CD4-positive, alpha-beta T cell (primary cell): ENCODE results near the gene HNRNPC. TPM values are rescaled to one million over a fixed set of nuclear protein-coding genes. Genes with fewer than 3 reads are reported as not detected.
"Not testable (repeated sequence)": the region's sequence is repeated elsewhere in the genome, so short reads cannot be mapped to it uniquely, and the experiment has no call there.

Experiments used
- ATAC-seq: fragments of 200-7000 bp; cut with Tn5 transposase; one replicate; pipeline ENCODE4 v1.10.0; 2022; ENCODE audit warnings: mild to moderate bottlenecking; ENCODE audit not compliant: poor library complexity
- CTCF ChIA-PET: fragments of 350-600 bp; sonication (Branson Sonifier 250); formaldehyde crosslinking; loops from one replicate; lab custom pipeline; 2021; ENCODE audit warnings: antibody characterized with exemption, inconsistent platforms; lab: Charles Lee
- POLR2A ChIA-PET: fragments of 350-600 bp; sonication (Branson Sonifier 250); formaldehyde crosslinking; loops from one replicate; lab custom pipeline; 2021; ENCODE audit warnings: antibody characterized with exemption, inconsistent platforms; lab: Charles Lee
- DNase-seq, 14 experiments: peaks; one replicate each; pipeline ENCODE4 v3.0.0-alpha.2; 2013 to 2020; ENCODE audit warnings: mixed read lengths in 2 of 14
- H3K27ac ChIP-seq, 2 donors: one replicate each; pipeline versions ENCODE4 v1.5.1 to v1.7.0; 2013; ENCODE audit warnings: low read length in 2 of 2, low read depth in 1 of 2, mild to moderate bottlenecking in 1 of 2
- H3K27me3 ChIP-seq, 2 experiments: 1 replicate in 1 of 2; 2 replicates in 1 of 2; pipeline versions ENCODE4 v1.6.1 to v1.7.0; 2013; ENCODE audit warnings: low read length in 2 of 2, control low read depth in 1 of 2, mild to moderate bottlenecking in 1 of 2, moderate library complexity in 1 of 2; ENCODE audit not compliant: insufficient read depth in 2 of 2, control insufficient read depth in 1 of 2
- H3K36me3 ChIP-seq: one replicate; pipeline ENCODE4 v1.6.1; 2013; ENCODE audit warnings: low read length, control low read depth; ENCODE audit not compliant: insufficient read depth
- H3K4me1 ChIP-seq: one replicate; pipeline ENCODE4 v1.6.1; 2013; ENCODE audit warnings: low read length, control low read depth; ENCODE audit not compliant: insufficient read depth
- H3K4me3 ChIP-seq: one replicate; pipeline ENCODE4 v1.5.1; 2013; ENCODE audit warnings: mild to moderate bottlenecking, low read length, moderate library complexity
- H3K9me3 ChIP-seq, 2 experiments: 1 replicate in 1 of 2; 2 replicates in 1 of 2; pipeline versions ENCODE4 v1.6.1 to v1.7.0; 2013; ENCODE audit warnings: low read length in 2 of 2, mild to moderate bottlenecking in 2 of 2, control low read depth in 1 of 2, moderate library complexity in 1 of 2; ENCODE audit not compliant: control insufficient read depth in 1 of 2, insufficient read depth in 1 of 2
- H3K27ac Mint-ChIP-seq: one replicate; pipeline ENCODE4 v1.8.0; 2020; ENCODE audit warnings: mixed read lengths
- H3K27me3 Mint-ChIP-seq: one replicate; pipeline ENCODE4 v1.8.0; 2021; ENCODE audit warnings: mixed read lengths
- H3K36me3 Mint-ChIP-seq: one replicate; pipeline ENCODE4 v1.8.0; 2021; ENCODE audit warnings: low read depth, mixed read lengths
- H3K4me1 Mint-ChIP-seq: one replicate; pipeline ENCODE4 v1.8.0; 2021; ENCODE audit warnings: low read depth, mixed read lengths
- H3K4me3 Mint-ChIP-seq: one replicate; pipeline ENCODE4 v1.8.0; 2020; ENCODE audit warnings: mild to moderate bottlenecking, mixed read lengths
- H3K9me3 Mint-ChIP-seq: one replicate; pipeline ENCODE4 v1.8.0; 2020; ENCODE audit warnings: mixed read lengths
- intact Hi-C, 2 experiments: fragments of 100-400 bp; cut with DNase I in 1 of 2; cut with micrococcal nuclease in 1 of 2; formaldehyde crosslinking; loops; one replicate each; pipeline versions ENCODE4 v1.15.1 to v1.9.0; 2023 to 2025; cut with DNase I, micrococcal nuclease
- total RNA-seq, 174 experiments: library from RNA in 2 of 174; stranded (reverse) in 2 of 174; gene quantifications; one replicate each; pipeline ENCODE4 v1.2.3 and lab custom pipeline; 2021 to 2026
- TF ChIP-seq, protein P1 (sequence below): fragments of 200-600 bp; IDR thresholded peaks from one replicate; pipeline ENCODE4 v1.8.0; 2022; ENCODE audit warnings: antibody characterized with exemption, mild to moderate bottlenecking

Gene HNRNPC
- total RNA-seq, 2 experiments from 2014 or later = 507 to 528 TPM

DNA sequence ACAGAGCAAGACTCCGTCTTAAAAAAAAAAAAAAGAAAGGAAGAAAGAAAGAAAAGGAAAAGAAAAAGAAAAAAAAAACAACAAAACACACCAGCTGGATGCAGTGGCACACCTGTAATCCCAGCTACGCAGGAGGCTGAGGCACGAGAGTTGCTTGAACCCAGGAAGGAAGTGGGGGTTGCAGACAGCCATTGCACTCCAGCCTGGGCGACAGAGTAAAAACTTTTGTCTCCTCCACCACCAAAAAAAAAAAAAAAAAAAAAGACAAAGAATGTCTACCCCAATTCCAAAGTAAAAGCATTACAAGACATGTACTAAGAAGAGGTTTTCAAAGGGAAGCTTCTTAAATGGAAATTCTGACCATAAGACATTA, 53.4 kb downstream of the HNRNPC start:
- H3K4me1 ChIP-seq = peaks cover 34% of the 10 kb centered on the region
- no peaks in the 10 kb centered on the region for H3K9me3 ChIP-seq
- H3K9me3 Mint-ChIP-seq = no peaks in the 10 kb centered on the region
- no peak overlapping the region for H3K4me3 ChIP-seq
- ATAC-seq (peak; percentile 64), DNase-seq (peak in 9 of 14 experiments; percentile 15 to 59 (median 40))
- TF ChIP-seq, protein P1, sequence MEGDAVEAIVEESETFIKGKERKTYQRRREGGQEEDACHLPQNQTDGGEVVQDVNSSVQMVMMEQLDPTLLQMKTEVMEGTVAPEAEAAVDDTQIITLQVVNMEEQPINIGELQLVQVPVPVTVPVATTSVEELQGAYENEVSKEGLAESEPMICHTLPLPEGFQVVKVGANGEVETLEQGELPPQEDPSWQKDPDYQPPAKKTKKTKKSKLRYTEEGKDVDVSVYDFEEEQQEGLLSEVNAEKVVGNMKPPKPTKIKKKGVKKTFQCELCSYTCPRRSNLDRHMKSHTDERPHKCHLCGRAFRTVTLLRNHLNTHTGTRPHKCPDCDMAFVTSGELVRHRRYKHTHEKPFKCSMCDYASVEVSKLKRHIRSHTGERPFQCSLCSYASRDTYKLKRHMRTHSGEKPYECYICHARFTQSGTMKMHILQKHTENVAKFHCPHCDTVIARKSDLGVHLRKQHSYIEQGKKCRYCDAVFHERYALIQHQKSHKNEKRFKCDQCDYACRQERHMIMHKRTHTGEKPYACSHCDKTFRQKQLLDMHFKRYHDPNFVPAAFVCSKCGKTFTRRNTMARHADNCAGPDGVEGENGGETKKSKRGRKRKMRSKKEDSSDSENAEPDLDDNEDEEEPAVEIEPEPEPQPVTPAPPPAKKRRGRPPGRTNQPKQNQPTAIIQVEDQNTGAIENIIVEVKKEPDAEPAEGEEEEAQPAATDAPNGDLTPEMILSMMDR = no peak
- POLR2A ChIA-PET = interaction anchor here (1.2 to 2.1 kb wide), 7 partner anchors 13 to 261 kb away, joined by 3 to 8 read pairs (median 5); partner anchors contain the start of genes RAB2B and TOX4
- peak overlapping the region; percentile 82 for H3K27ac Mint-ChIP-seq
- CTCF ChIA-PET = interaction anchor here (0.7 to 2.8 kb wide), 3 partner anchors 11 to 50 kb away, joined by 3 to 6 read pairs (median 4); no protein-coding TSS in a partner anchor
- H3K36me3 ChIP-seq = peaks cover 87% of the 10 kb centered on the region
- no peaks in the 10 kb centered on the region for H3K27me3 ChIP-seq
- H3K4me1 Mint-ChIP-seq = peaks cover 81% of the 10 kb centered on the region
- H3K36me3 Mint-ChIP-seq = peaks cover 98% of the 10 kb centered on the region
- H3K27me3 Mint-ChIP-seq = no peaks in the 10 kb centered on the region
- peak overlapping the region; percentile 66 for H3K4me3 Mint-ChIP-seq
- intact Hi-C loops = loop anchor here in 1 of 2 experiments (10.0 kb wide), 1 partner anchor 49 kb away; the partner anchor contains the start of gene HNRNPC
- peak overlapping the region; percentile 14 to 32 for H3K27ac ChIP-seq

DNA sequence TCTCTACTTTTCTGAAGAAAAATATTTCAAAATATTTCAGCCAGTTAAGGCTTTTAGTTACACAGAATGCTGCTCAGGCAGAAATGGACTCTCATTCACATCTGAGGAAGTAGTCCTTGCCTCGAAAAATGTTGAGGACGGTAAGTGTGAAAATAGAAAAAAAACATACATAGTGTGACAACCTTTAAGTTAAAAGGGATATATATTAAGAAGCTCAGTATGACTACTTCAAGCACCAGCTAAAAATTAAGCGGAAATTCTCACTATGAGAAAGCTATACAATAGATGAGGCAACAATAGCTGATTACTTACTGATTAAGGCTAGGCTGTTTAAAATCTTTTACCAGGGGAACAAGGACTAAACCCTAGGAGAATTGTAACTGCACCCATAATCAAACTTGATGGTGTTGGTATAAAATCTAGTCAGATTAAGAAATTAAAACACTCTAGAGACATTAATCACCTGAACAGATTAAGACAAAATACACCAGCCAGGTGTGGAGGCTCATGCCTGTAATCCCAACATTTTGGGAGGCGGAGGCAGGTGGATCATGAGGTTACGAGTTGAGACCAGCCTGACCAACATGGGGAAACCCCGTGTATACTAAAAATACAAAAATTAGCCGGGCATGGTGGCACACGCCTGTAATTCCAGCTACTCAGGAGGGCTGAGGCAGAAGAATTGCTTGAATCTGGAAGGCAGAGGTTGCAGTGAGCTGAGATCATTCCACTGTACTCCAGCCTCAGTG, 53.9 kb downstream of the HNRNPC start:
- H3K36me3 Mint-ChIP-seq = peaks cover 95% of the 10 kb centered on the region
- peaks cover 76% of the 10 kb centered on the region for H3K4me1 Mint-ChIP-seq
- ChIA-PET CTCF (interaction anchor here (0.7 to 2.8 kb wide), 4 partner anchors 10 to 51 kb away, joined by 3 to 6 read pairs (median 4); no protein-coding TSS in a partner anchor), POLR2A (interaction anchor here (1.0 to 2.1 kb wide), 7 partner anchors 12 to 53 kb away, joined by 3 to 8 read pairs (median 5); no protein-coding TSS in a partner anchor)
- DNase-seq (no peak), ATAC-seq (peak; percentile 5)
- peak overlapping the region in 1 of 2 donors; percentile 32 for H3K27ac ChIP-seq
- no peak overlapping the region for H3K4me3 ChIP-seq
- intact Hi-C loops = loop anchor here in 1 of 2 experiments (10.0 kb wide), 1 partner anchor 49 kb away; the partner anchor contains the start of gene HNRNPC
- no peaks in the 10 kb centered on the region for H3K27me3 ChIP-seq
- H3K27me3 Mint-ChIP-seq = no peaks in the 10 kb centered on the region
- no peaks in the 10 kb centered on the region for H3K9me3 Mint-ChIP-seq
- peak overlapping the region; percentile 82 for H3K27ac Mint-ChIP-seq
- TF ChIP-seq, protein P1 = no peak
- no peaks in the 10 kb centered on the region for H3K9me3 ChIP-seq
- peak overlapping the region; percentile 35 for H3K4me3 Mint-ChIP-seq
- peaks cover 30% of the 10 kb centered on the region for H3K4me1 ChIP-seq
- peaks cover 83% of the 10 kb centered on the region for H3K36me3 ChIP-seq

DNA sequence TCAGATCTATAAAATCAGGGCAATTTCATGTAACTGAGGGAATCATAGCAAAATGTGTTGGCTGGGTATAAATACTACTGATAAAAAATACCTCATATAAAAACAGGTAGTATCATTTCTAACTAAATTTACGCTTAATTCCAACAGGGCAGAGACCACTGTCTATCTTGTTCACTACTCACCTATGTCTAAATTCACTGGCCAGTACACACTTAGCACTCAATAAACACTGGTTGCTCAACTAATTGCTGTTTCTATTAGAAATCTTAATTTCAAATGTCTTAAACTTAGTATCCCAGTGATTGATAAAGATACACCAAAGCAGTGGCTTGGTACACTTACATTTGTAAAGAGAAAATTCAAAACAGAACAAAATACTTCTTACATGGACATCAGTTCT, 55.6 kb downstream of the HNRNPC start:
- H3K9me3 ChIP-seq = no peaks in the 10 kb centered on the region
- ChIA-PET POLR2A (no interaction called here), CTCF (no interaction called here)
- Mint-ChIP-seq H3K4me3 (no peak overlapping the region), H3K27ac (peak overlapping the region; percentile 82), H3K4me1 (peaks cover 63% of the 10 kb centered on the region), H3K27me3 (no peaks in the 10 kb centered on the region), H3K9me3 (no peaks in the 10 kb centered on the region), H3K36me3 (peaks cover 94% of the 10 kb centered on the region)
- intact Hi-C loops = loop anchor here in 1 of 2 experiments (10.0 kb wide), 1 partner anchor 51 kb away; the partner anchor contains the start of gene HNRNPC
- TF ChIP-seq, protein P1 = no peak
- H3K27ac ChIP-seq = no peak overlapping the region
- no peak overlapping the region for H3K4me3 ChIP-seq
- DNase-seq (no peak), ATAC-seq (no peak)
- peaks cover 21% of the 10 kb centered on the region for H3K4me1 ChIP-seq
- no peaks in the 10 kb centered on the region for H3K27me3 ChIP-seq
- peaks cover 86% of the 10 kb centered on the region for H3K36me3 ChIP-seq

DNA sequence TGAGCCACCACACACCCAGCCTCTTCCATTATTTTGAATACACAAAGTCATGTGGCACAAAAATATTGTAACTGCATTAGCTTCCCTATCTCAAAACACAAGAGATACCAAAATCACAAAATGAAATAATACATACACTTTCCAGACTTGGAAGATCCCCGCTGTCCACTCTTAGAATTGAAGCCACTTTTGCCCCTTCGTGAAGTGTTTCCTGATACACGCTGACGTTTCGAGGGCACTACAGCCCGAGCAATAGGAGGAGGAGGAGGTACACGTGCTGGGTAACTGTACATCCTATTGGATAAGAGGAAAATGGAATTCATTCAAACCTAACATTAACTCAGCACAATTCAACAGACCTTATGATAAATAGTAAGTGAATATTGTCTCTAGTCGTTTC, 56.4 kb downstream of the HNRNPC start:
- Histone ChIP-seq H3K36me3 (peaks cover 89% of the 10 kb centered on the region), H3K4me1 (peaks cover 13% of the 10 kb centered on the region)
- Mint-ChIP-seq H3K4me1 (peaks cover 59% of the 10 kb centered on the region), H3K27ac (peak overlapping the region; percentile 82), H3K4me3 (peak overlapping the region; percentile 23), H3K36me3 (peaks cover 95% of the 10 kb centered on the region)
- H3K27me3 Mint-ChIP-seq, DNase-seq, POLR2A ChIA-PET, ATAC-seq, H3K27me3 ChIP-seq, H3K4me3 ChIP-seq, H3K27ac ChIP-seq, CTCF ChIA-PET, H3K9me3 Mint-ChIP-seq, H3K9me3 ChIP-seq: not testable (repeated sequence)
- intact Hi-C loops = loop anchor here in 1 of 2 experiments (10.0 kb wide), 1 partner anchor 52 kb away; the partner anchor contains the start of gene HNRNPC
